H1 (cell line): ENCODE data around the gene MCMBP. TPM values are rescaled to one million over a fixed set of nuclear protein-coding genes. Genes with fewer than 3 reads are reported as not detected.

ENCODE experiments used
- CTCF ChIA-PET: fragments of 300-600 bp; sonication (Branson Sonifier 250); formaldehyde crosslinking; loops from one replicate; lab custom pipeline; 2021; ENCODE audit not compliant: partially characterized antibody; lab: Charles Lee
- POLR2A ChIA-PET: fragments of 300-600 bp; sonication (Branson Sonifier 250); formaldehyde crosslinking; loops from one replicate; lab custom pipeline; 2021; ENCODE audit warnings: inconsistent platforms; ENCODE audit not compliant: partially characterized antibody; lab: Charles Lee
- DNase-seq, 2 experiments: peaks; one replicate each; pipeline versions ENCODE4 v3.0.0 to v3.0.0-alpha.2; 2010 to 2022; ENCODE audit warnings: low spot score in 2 of 2, low read depth in 1 of 2, mixed read lengths in 1 of 2
- FAIRE-seq: peaks from 2 replicates; lab custom pipeline; 2011; peaks lifted over from hg19 to GRCh38; lab: Jason Lieb, UNC
- H2AFZ ChIP-seq: 2 replicates; pipeline ENCODE4 v1.8.1; 2012; ENCODE audit warnings: low read length, inconsistent platforms
- H2AK5ac ChIP-seq: 2 replicates; pipeline ENCODE4 v1.6.1; 2013; ENCODE audit warnings: low read depth, low read length
- H2BK120ac ChIP-seq: replicated peaks from 2 replicates; pipeline ENCODE3; 2013; ENCODE audit warnings: low read depth, low read length, inconsistent platforms
- H2BK12ac ChIP-seq: 2 replicates; pipeline ENCODE4 v1.6.1; 2013; ENCODE audit warnings: low read depth, low read length
- H2BK15ac ChIP-seq: 2 replicates; pipeline ENCODE4 v1.6.1; 2013; ENCODE audit warnings: low read length
- H2BK20ac ChIP-seq: 2 replicates; pipeline ENCODE4 v1.6.1; 2013; ENCODE audit warnings: low read length
- H2BK5ac ChIP-seq: 2 replicates; pipeline ENCODE4 v1.6.1; 2013; ENCODE audit warnings: low read depth, low read length
- H3K14ac ChIP-seq: 2 replicates; pipeline ENCODE4 v1.6.1; 2013; ENCODE audit warnings: inconsistent platforms; ENCODE audit not compliant: insufficient read length
- H3K18ac ChIP-seq: 2 replicates; pipeline ENCODE4 v1.6.1; 2013; ENCODE audit warnings: low read length; ENCODE audit errors: extremely low read depth
- H3K23ac ChIP-seq: 2 replicates; pipeline ENCODE4 v1.6.1; 2013; ENCODE audit warnings: inconsistent platforms; ENCODE audit not compliant: insufficient read length
- H3K23me2 ChIP-seq: 2 replicates; pipeline ENCODE4 v1.6.1; 2013; ENCODE audit warnings: low read depth, low read length
- H3K27ac ChIP-seq: 2 replicates; pipeline ENCODE4 v1.6.1; 2011; ENCODE audit warnings: low read depth, low read length, inconsistent platforms
- H3K27me3 ChIP-seq, 4 experiments: replicated peaks in 1 of 4; 1 replicate in 1 of 4; 2 replicates in 3 of 4; pipeline versions ENCODE4 v1.6.1 to v1.8.1; 2011 to 2013; ENCODE audit warnings: low read length in 3 of 4, mild to moderate bottlenecking in 3 of 4, inconsistent platforms in 2 of 4, mixed read lengths in 2 of 4, moderate library complexity in 1 of 4; ENCODE audit not compliant: control insufficient read depth in 3 of 4, insufficient read depth in 3 of 4; ENCODE audit errors: extremely low read depth in 1 of 4
- H3K36me3 ChIP-seq, 4 experiments: 2 replicates each; pipeline versions ENCODE4 v1.6.1 to v1.8.1; 2011 to 2013; ENCODE audit warnings: mild to moderate bottlenecking in 4 of 4, low read length in 3 of 4, moderate library complexity in 2 of 4, control low read depth in 1 of 4, inconsistent platforms in 1 of 4; ENCODE audit not compliant: insufficient read depth in 4 of 4, control insufficient read depth in 2 of 4
- H3K4ac ChIP-seq: replicated peaks from 2 replicates; pipeline ENCODE3; 2013; ENCODE audit warnings: low read length, low read depth, mixed read lengths, inconsistent platforms; ENCODE audit not compliant: insufficient read length
- H3K4me1 ChIP-seq, 4 experiments: replicated peaks in 1 of 4; 1 replicate in 1 of 4; 2 replicates in 3 of 4; pipeline versions ENCODE4 v1.6.1 to v1.8.1; 2011 to 2013; ENCODE audit warnings: low read length in 3 of 4, inconsistent platforms in 2 of 4, mixed read lengths in 1 of 4; ENCODE audit not compliant: insufficient read depth in 4 of 4, control insufficient read depth in 3 of 4
- H3K4me2 ChIP-seq, 2 experiments: 2 replicates each; pipeline versions ENCODE4 v1.6.1 to v1.8.1; 2011 to 2013; ENCODE audit warnings: low read depth in 2 of 2, low read length in 2 of 2, control low read depth in 1 of 2, inconsistent platforms in 1 of 2, mild to moderate bottlenecking in 1 of 2; ENCODE audit not compliant: insufficient read depth in 1 of 2
- H3K4me3 ChIP-seq, 4 experiments: fragments of 200-600, 300-600 bp in 1 of 4; sonication (generic), shearing (Covaris generic), sonication (Bioruptor Twin) in 1 of 4; 2 replicates each; pipeline versions ENCODE4 v1.5.1 to v1.8.1; 2011 to 2016; ENCODE audit warnings: low read length in 4 of 4, low read depth in 3 of 4, control low read depth in 2 of 4, inconsistent platforms in 2 of 4, mild to moderate bottlenecking in 2 of 4, mixed read lengths in 1 of 4, moderate library complexity in 1 of 4; ENCODE audit not compliant: insufficient read depth in 2 of 4; ENCODE audit errors: extremely low read depth in 1 of 4
- H3K56ac ChIP-seq: replicated peaks from 2 replicates; pipeline ENCODE3; 2013; ENCODE audit warnings: low read depth, mild to moderate bottlenecking, mixed read lengths, low read length, inconsistent platforms; ENCODE audit not compliant: insufficient read length
- H3K79me1 ChIP-seq: 2 replicates; pipeline ENCODE4 v1.6.1; 2013; ENCODE audit warnings: low read depth, low read length, control low read depth
- H3K79me2 ChIP-seq, 2 experiments: 2 replicates each; pipeline versions ENCODE4 v1.6.1 to v1.8.1; 2012 to 2013; ENCODE audit warnings: low read length in 2 of 2, mild to moderate bottlenecking in 2 of 2, inconsistent platforms in 1 of 2; ENCODE audit not compliant: insufficient read depth in 2 of 2, control insufficient read depth in 1 of 2
- H3K9ac ChIP-seq, 4 experiments: replicated peaks in 1 of 4; 1 replicate in 1 of 4; 2 replicates in 3 of 4; pipeline versions ENCODE4 v1.6.1 to v1.8.1; 2011 to 2013; ENCODE audit warnings: low read depth in 3 of 4, low read length in 3 of 4, control low read depth in 2 of 4, mild to moderate bottlenecking in 2 of 4, moderate library complexity in 2 of 4, inconsistent platforms in 1 of 4; ENCODE audit errors: extremely low read depth in 1 of 4
- H3K9me3 ChIP-seq, 2 experiments: 2 replicates each; pipeline versions ENCODE4 v1.6.1 to v1.8.1; 2012 to 2013; ENCODE audit warnings: mild to moderate bottlenecking in 2 of 2, moderate library complexity in 2 of 2, control low read depth in 1 of 2, inconsistent platforms in 1 of 2, low read depth in 1 of 2, low read length in 1 of 2, mixed read lengths in 1 of 2; ENCODE audit not compliant: insufficient read depth in 2 of 2
- H4K20me1 ChIP-seq, 2 experiments: replicated peaks in 1 of 2; 2 replicates each; pipeline versions ENCODE3 to v1.8.1; 2011 to 2013; ENCODE audit warnings: inconsistent platforms in 2 of 2, low read length in 2 of 2, mild to moderate bottlenecking in 1 of 2; ENCODE audit not compliant: insufficient read depth in 2 of 2, control insufficient read depth in 1 of 2
- H4K5ac ChIP-seq: 2 replicates; pipeline ENCODE4 v1.6.1; 2013; ENCODE audit warnings: low read length, low read depth, mixed read lengths, inconsistent platforms; ENCODE audit not compliant: insufficient read length
- H4K8ac ChIP-seq: 2 replicates; pipeline ENCODE4 v1.8.0; 2013; ENCODE audit warnings: mild to moderate bottlenecking, moderate library complexity, low read length, inconsistent platforms; ENCODE audit not compliant: insufficient read depth; ENCODE audit errors: extremely low read depth
- H4K91ac ChIP-seq: replicated peaks from 2 replicates; pipeline ENCODE3; 2013; ENCODE audit warnings: low read length, mixed read lengths, inconsistent platforms; ENCODE audit not compliant: insufficient read length
- ASH2L ChIP-seq: fragments of 200-600, 300-600 bp; sonication (generic); IDR thresholded peaks from one replicate; pipeline ENCODE4 v1.7.1; 2017; ENCODE audit warnings: low read length
- CBX5 ChIP-seq: fragments of 300-800, 300-1000 bp; sonication (generic); IDR thresholded peaks from 2 replicates; pipeline ENCODE4 v1.7.1; 2016; ENCODE audit warnings: antibody characterized with exemption, low read length, low read depth
- CEBPB ChIP-seq: IDR thresholded peaks from 2 replicates; pipeline ENCODE4 v1.6.1; 2012; ENCODE audit warnings: low read depth, low read length
- CHD2 ChIP-seq: IDR thresholded peaks from 2 replicates; pipeline ENCODE4 v1.6.1; 2012; ENCODE audit warnings: low read length, improper control_type of control experiment
- CREB1 ChIP-seq: IDR thresholded peaks from 2 replicates; pipeline ENCODE4 v1.6.1; 2012; ENCODE audit warnings: inconsistent platforms
- CTCF ChIP-seq, 3 experiments: IDR thresholded peaks; 1 replicate in 2 of 3; 2 replicates in 1 of 3; pipeline versions ENCODE4 v1.5.1 to v1.6.1; 2011; ENCODE audit warnings: low read length in 3 of 3, mild to moderate bottlenecking in 3 of 3, inconsistent platforms in 2 of 3, low read depth in 1 of 3, moderate library complexity in 1 of 3; ENCODE audit not compliant: insufficient read depth in 1 of 3; ENCODE audit errors: control extremely low read depth in 1 of 3
- E2F6 ChIP-seq: IDR thresholded peaks from 2 replicates; pipeline ENCODE4 v1.6.1; 2012; ENCODE audit warnings: inconsistent platforms
- JUND ChIP-seq: IDR thresholded peaks from 2 replicates; pipeline ENCODE4 v1.6.1; 2011; ENCODE audit warnings: mild to moderate bottlenecking, improper control_type of control experiment, low read length
- POLR2A ChIP-seq, 2 experiments: IDR thresholded peaks; 1 replicate in 1 of 2; 2 replicates in 1 of 2; pipeline ENCODE4 v1.6.1; 2011; ENCODE audit warnings: low read depth in 2 of 2, low read length in 2 of 2, mild to moderate bottlenecking in 2 of 2; ENCODE audit errors: control extremely low read depth in 1 of 2
- POLR2AphosphoS5 ChIP-seq: IDR thresholded peaks from 2 replicates; pipeline ENCODE4 v1.6.1; 2011; ENCODE audit warnings: low read depth, low read length
- POU5F1 ChIP-seq: IDR thresholded peaks from 2 replicates; pipeline ENCODE4 v1.6.1; 2011; ENCODE audit warnings: low read depth, mild to moderate bottlenecking, low read length, moderate library complexity
- TAF1 ChIP-seq: IDR thresholded peaks from 2 replicates; pipeline ENCODE4 v1.6.1; 2011; ENCODE audit warnings: mild to moderate bottlenecking, low read depth, low read length
- TBP ChIP-seq: IDR thresholded peaks from 2 replicates; pipeline ENCODE4 v1.6.1; 2011; ENCODE audit warnings: low read depth, low read length, improper control_type of control experiment
- WGBS, 2 experiments: shearing (Covaris generic) in 1 of 2; methylation state at CpG; one replicate each; pipeline versions ENCODE4 v1.1.6 to v1.1.7; 2013 to 2015; ENCODE audit warnings: low lambda C conversion rate in 2 of 2, mixed read lengths in 2 of 2, inconsistent platforms in 1 of 2, low coverage in 1 of 2, missing lambda C conversion rate in 1 of 2; ENCODE audit not compliant: insufficient replicate concordance in 2 of 2, insufficient coverage in 1 of 2, insufficient read length in 1 of 2; ENCODE audit errors: extremely low coverage in 1 of 2, missing lambda C conversion rate in 1 of 2; 5-methylcytosine and 5-hydroxymethylcytosine counted together
- polyA plus RNA-seq, 7 experiments: library from polyadenylated mRNA; depleted of rRNA in 3 of 7; stranded (reverse) in 5 of 7; unstranded in 2 of 7; fragments of >200 nt in 5 of 7; fragments of 200-250 nt in 2 of 7; gene quantifications; 1 replicate in 5 of 7; 2 replicates in 1 of 7; 4 replicates in 1 of 7; pipeline versions ENCODE4 v1.2.1 to v1.2.3, GENCODE V29; 2011 to 2013; ENCODE audit warnings: missing spikeins in 2 of 7, mixed read lengths in 2 of 7
- total RNA-seq: library from RNA; stranded (reverse); fragmentation: NEBNext Ultra II Directional; extraction: Animal tissue kit (Norgen Biotek cat#: 25700); gene quantifications from 2 replicates; pipeline ENCODE4 v1.2.1, GENCODE V29; 2021

MCMBP gene
- total and polyA plus RNA-seq, 2 of the 8 experiments (the other 6 are each of a cell fraction or from before 2014, with no cell fraction given): 67.3 to 81.7 TPM

- Histone ChIP-seq H4K8ac (no peak overlapping the region), H2BK120ac (no peak overlapping the region), H3K4ac (no peak overlapping the region), H4K91ac (no peak overlapping the region), H4K20me1 (peaks cover 6 to 8% of the 10 kb centered on the region in 2 experiments), H3K23ac (no peak overlapping the region), H3K56ac (no peak overlapping the region), H3K27ac (no peak overlapping the region), H3K36me3 (peaks cover 4 to 8% (median 6%) of the 10 kb centered on the region in 4 experiments), H3K9me3 (no peaks in the 10 kb centered on the region), H3K23me2 (no peaks in the 10 kb centered on the region), H3K4me2 (no peak overlapping the region), H2BK12ac (no peak overlapping the region), H3K79me1 (peaks cover 8% of the 10 kb centered on the region; the same call in 1 of the 2 replicates), H3K4me3 (no peak overlapping the region), H2BK15ac (no peak overlapping the region), H3K79me2 (peaks cover 19 to 98% of the 10 kb centered on the region in 2 experiments), H3K18ac (no peak overlapping the region), H2BK20ac (no peak overlapping the region), H2AK5ac (no peak overlapping the region), H3K27me3 (no peaks in the 10 kb centered on the region), H3K14ac (no peak overlapping the region), H2AFZ (no peak overlapping the region), H3K4me1 (peaks cover 0 to 6% (median 3%) of the 10 kb centered on the region in 4 experiments; a peak in 4 of 7 replicates), H3K9ac (no peak overlapping the region), H4K5ac (no peak overlapping the region), H2BK5ac (no peak overlapping the region)
- FAIRE-seq (no peak), DNase-seq (no peak)
- ChIA-PET CTCF (interaction anchor here (1.2 to 5.3 kb wide), 5 partner anchors 9 to 137 kb away, joined by 3 to 59 read pairs (median 4); partner anchors contain the start of gene INPP5F), POLR2A (interaction anchor here (0.6 to 1.3 kb wide), 2 partner anchors 44 to 222 kb away, joined by 3 to 5 read pairs; no protein-coding TSS in a partner anchor)
- 95% methylated on average over 1 of the region's 1 CpG; no CpG with 5 or more reads in 1 of the 2 experiments for WGBS, 2 experiments
- TF ChIP-seq JUND: no peak
- TF ChIP-seq CBX5: no peak
- TF ChIP-seq ASH2L: no peak
- TF ChIP-seq POLR2A (IDR thresholded peaks at IDR 0.05; ENCODE audit: control extremely low read depth in 1 of 2, low read depth in 2 of 2, low read length in 2 of 2): no peak
- TF ChIP-seq POLR2AphosphoS5: no peak
- no peak for TF ChIP-seq CEBPB
- no peak for TF ChIP-seq E2F6
- TF ChIP-seq CTCF (IDR thresholded peaks at IDR 0.05; ENCODE audit: control extremely low read depth in 1 of 3, insufficient read depth in 1 of 3, low read depth in 1 of 3, low read length in 3 of 3): no peak
- TF ChIP-seq TAF1: no peak
- TF ChIP-seq TBP: no peak
- TF ChIP-seq CREB1: no peak
- no peak for TF ChIP-seq POU5F1
- no peak for TF ChIP-seq CHD2
Observed at GRCh38 chr10:119862524-119862923, 10.1 kb downstream of the MCMBP start.
